Mucosa of rectum (tissue), 2 donors: ENCODE data around the gene ZNF254.

ENCODE experiments used
- H3K27ac ChIP-seq, 2 donors: one replicate each; pipeline ENCODE4 v1.7.0; 2013; ENCODE audit warnings: inconsistent platforms in 2 of 2, low read depth in 2 of 2, low read length in 2 of 2
- H3K27me3 ChIP-seq, 2 donors: one replicate each; pipeline ENCODE4 v1.7.0; 2013; ENCODE audit warnings: low read length in 2 of 2; ENCODE audit not compliant: control insufficient read depth in 2 of 2, insufficient read depth in 2 of 2
- H3K36me3 ChIP-seq, 2 donors: one replicate each; pipeline ENCODE4 v1.7.0; 2013; ENCODE audit warnings: low read length in 2 of 2; ENCODE audit not compliant: control insufficient read depth in 2 of 2, insufficient read depth in 2 of 2
- H3K4me1 ChIP-seq, 2 donors: one replicate each; pipeline ENCODE4 v1.7.0; 2013; ENCODE audit warnings: low read length in 2 of 2, mild to moderate bottlenecking in 1 of 2; ENCODE audit not compliant: control insufficient read depth in 2 of 2, insufficient read depth in 2 of 2
- H3K4me3 ChIP-seq, 2 donors: one replicate each; pipeline ENCODE4 v1.7.0; 2013; ENCODE audit warnings: low read length in 2 of 2
- H3K9ac ChIP-seq, 2 donors: one replicate each; pipeline ENCODE4 v1.7.0; 2013; ENCODE audit warnings: low read length in 2 of 2, low read depth in 1 of 2, mild to moderate bottlenecking in 1 of 2
- H3K9me3 ChIP-seq, 2 donors: one replicate each; pipeline ENCODE4 v1.7.0; 2013; ENCODE audit warnings: low read length in 2 of 2; ENCODE audit not compliant: control insufficient read depth in 2 of 2
- donor health status: healthy.
- donor health status: Normal muscosa, but diverticular disease.

The ZNF254 gene

GRCh38 chr19:24177686-24178085 is 90.7 kb downstream of the ZNF254 start:
- Histone ChIP-seq H3K27ac (no peak overlapping the region), H3K36me3 (no peaks in the 10 kb centered on the region), H3K4me1 (no peaks in the 10 kb centered on the region), H3K9ac (no peak overlapping the region), H3K9me3 (peaks cover 5 to 7% of the 10 kb centered on the region in 2 donors), H3K4me3 (no peak overlapping the region), H3K27me3 (no peaks in the 10 kb centered on the region)

- no peaks in the 10 kb centered on the region for H3K36me3 ChIP-seq
- no peak overlapping the region for H3K4me3 ChIP-seq
- H3K27me3 ChIP-seq = no peaks in the 10 kb centered on the region
- no peak overlapping the region for H3K27ac ChIP-seq
- no peak overlapping the region for H3K9ac ChIP-seq
- no peaks in the 10 kb centered on the region for H3K4me1 ChIP-seq
- peaks cover 5 to 7% of the 10 kb centered on the region in 2 donors for H3K9me3 ChIP-seq
These were observed 91.2 kb downstream of the ZNF254 start for GRCh38 chr19:24178207-24178606.
